ENCODE data around the gene PSORS1C1.

DNA sequence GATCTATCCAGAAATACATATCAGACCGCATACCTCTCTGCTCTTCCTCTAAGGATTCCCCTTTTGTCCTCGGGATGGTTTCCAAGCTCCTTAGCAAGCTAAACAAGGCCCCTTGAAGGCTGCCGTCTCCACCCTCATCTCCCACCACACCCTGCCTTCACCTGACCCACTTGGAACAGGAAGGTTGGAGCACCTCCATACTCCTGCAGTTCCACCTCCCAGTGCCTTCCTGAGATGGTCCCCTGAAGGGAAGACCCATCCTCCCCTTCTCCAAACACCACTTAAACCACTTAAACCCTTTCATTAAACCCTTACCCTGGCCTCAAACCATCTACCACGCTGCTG lies 64.4 kb downstream of the PSORS1C1 start:
- TF ChIP-seq CTCF (conservative IDR thresholded peaks at IDR 0.05; ENCODE audit: low read depth, low read length) (no peak), POLR2A (IDR thresholded peaks at IDR 0.05; ENCODE audit: low read depth, low read length) (no peak), CEBPB (IDR thresholded peaks at IDR 0.05; ENCODE audit: low read depth, low read length) (no peak), BHLHE40 (IDR thresholded peaks at IDR 0.05; ENCODE audit: low read depth, low read length) (no peak), RFX5 (IDR thresholded peaks at IDR 0.05; ENCODE audit: low read depth, low read length) (no peak)
